ENCODE data around the gene DCP1B.

GRCh38 chr12:1984759-1985158, 19.5 kb downstream of the DCP1B start:
- no peak for TF ChIP-seq CTCF (IDR thresholded peaks at IDR 0.05)
- TF ChIP-seq POLR2A (IDR thresholded peaks at IDR 0.05): no peak
